Thyroid gland (tissue), 4 donors: Measurements from ENCODE around the gene KIF5C.

Experiments
- CTCF ChIP-seq, 6 experiments: fragments of 200-600 bp in 3 of 6; fragments of 450-650 bp in 3 of 6; sonication (generic) in 3 of 6; IDR thresholded peaks; one replicate each; pipeline ENCODE4 v1.5.1; 2016 to 2019; ENCODE audit warnings: antibody characterized with exemption in 6 of 6, mild to moderate bottlenecking in 2 of 6, inconsistent platforms in 1 of 6, moderate library complexity in 1 of 6
- POLR2A ChIP-seq, 2 donors: fragments of 450-650 bp; IDR thresholded peaks; one replicate each; pipeline ENCODE4 v1.6.1; 2017; ENCODE audit warnings: antibody characterized with exemption in 2 of 2, mild to moderate bottlenecking in 2 of 2, moderate library complexity in 1 of 2

DNA sequence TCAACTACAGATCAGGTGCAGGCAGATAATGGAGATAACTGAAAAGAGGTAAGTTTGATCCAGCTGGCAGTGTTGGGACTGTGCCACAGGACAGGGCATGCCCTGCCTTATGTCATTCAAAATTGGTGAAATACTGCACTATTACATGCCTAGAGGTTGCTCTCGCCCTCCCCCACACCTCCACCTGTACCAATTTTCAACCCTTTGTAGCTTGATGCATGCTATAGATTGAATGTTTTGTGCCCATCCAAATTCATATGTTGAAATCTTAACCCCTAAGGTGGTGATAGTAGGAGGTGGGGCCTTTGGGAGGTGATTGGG lies 91.4 kb downstream of the KIF5C start:
- no peak for TF ChIP-seq CTCF (IDR thresholded peaks at IDR 0.05)
- TF ChIP-seq POLR2A (IDR thresholded peaks at IDR 0.05), result no peak
